ENCODE measurements around the gene VSIG10L2.
A peak's percentile ranks its signal among the peaks of the same experiment; 100 is the strongest.
"Not testable (repeated sequence)": the region's sequence is repeated elsewhere in the genome, so short reads cannot be mapped to it uniquely, and the experiment has no call there.

The VSIG10L2 gene

GRCh38 chr11:125945797-125946520 is at the start of gene VSIG10L2:
TSS of gene VSIG10L2 (plus strand) at chr11:125946044. CDS start at chr11:125946056, 12 bp downstream.
- DNase-seq (ENCODE audit: low read depth): no peak

- no peak for DNase-seq (ENCODE audit: low read depth)
Measured at GRCh38 chr11:125901872-125902271, 44.0 kb upstream of the VSIG10L2 start.

DNA sequence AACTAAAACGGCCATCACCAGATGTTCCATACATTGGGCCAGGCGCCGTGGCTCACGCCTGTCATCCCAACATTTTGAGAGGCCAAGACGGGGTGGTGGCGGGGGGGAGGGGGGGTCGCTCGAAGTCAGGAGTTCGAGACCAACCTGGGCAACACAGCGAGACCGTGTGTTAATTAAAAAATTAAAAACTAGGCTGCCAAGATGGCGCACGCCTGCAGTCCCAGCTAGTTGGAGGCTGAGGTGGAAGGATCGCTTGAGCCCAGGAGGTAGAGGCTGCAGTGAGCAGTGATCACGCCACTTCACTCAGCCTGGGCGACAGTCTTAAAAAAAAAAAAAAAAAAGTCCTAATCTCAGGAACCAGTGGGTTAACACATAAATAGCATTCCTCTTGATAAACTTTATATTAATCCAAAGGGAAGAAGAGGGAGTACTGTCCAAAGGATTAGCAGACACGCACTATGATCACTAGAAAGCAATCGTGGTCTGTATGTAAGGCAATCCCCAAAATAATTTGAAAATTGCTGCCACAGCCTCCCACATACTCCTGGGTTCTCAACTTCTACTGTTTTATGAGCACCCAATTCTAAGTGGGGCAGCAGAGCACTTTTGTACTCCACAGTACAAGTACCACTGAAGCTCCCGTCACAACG is 43.4 kb upstream of the VSIG10L2 start:
- DNase-seq (ENCODE audit: low read depth): no peak

- DNase-seq (ENCODE audit: low read depth): peak; percentile 74
Measured at GRCh38 chr11:125902927-125903710, 42.7 kb upstream of the VSIG10L2 start, which contains the start of gene PUS3. TSS of gene PUS3 (minus strand) at chr11:125903206. CDS start at chr11:125896284, 6,922 bp downstream.

- no peak for DNase-seq (ENCODE audit: low read depth)
Measured at GRCh38 chr11:125903711-125904659, 41.9 kb upstream of the VSIG10L2 start, which contains the start of gene DDX25. TSS of gene DDX25 (plus strand) at chr11:125904508. CDS start at chr11:125904518, 10 bp downstream.

GRCh38 chr11:125904678-125905077 is 41.2 kb upstream of the VSIG10L2 start:
- DNase-seq (ENCODE audit: low read depth): no peak

- no peak for DNase-seq (ENCODE audit: low read depth)
Measured at GRCh38 chr11:125910226-125910849, 35.5 kb upstream of the VSIG10L2 start.

DNA sequence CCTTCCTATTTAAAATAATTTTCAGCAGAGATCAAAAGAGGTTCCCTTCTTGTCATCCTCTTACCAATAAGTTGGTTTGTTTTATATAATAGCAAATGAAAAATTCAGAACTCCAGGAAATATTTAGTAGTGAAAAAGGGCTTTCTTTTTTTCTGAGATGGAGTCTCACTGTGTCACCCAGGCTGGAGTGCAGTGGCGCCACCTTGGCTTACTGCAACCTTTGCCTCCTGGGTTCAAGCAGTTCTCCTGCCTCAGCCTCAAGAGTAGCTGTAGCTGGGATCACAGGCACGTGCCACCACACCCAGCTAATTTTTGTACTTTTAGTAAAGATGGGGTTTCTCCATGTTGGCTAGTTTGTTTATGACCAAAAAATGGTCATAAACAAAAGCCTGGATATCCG is 31.2 kb upstream of the VSIG10L2 start:
- not testable (repeated sequence) for DNase-seq (ENCODE audit: low read depth)

DNA sequence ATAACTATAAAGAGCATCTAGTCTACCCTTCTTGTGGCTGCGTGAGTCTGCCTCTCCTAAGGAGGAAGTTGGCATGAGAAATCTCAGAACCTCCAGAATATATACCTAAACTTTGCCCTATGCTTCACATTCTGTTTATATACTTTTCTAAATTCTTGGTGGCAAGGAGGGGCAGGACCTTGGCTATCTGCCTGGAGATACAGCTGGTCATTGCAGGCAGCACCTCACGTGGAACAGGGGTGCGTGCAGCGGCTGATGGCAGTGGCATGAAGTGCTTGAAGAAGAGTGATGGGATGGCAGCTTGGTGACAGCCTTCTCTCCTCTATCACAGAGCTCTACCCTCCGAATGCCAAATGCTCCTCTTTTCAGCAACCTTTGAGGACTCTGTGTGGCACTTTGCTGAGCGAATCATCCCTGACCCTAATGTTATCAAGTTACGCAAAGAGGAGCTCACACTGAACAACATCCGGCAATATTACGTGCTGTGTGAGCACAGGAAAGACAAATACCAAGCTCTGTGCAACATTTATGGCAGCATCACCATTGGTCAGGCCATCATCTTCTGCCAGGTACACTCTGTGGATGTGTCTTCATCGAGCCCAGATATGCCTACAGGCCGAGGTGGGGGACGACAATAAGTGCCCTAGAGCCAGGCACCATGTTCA is 29.0 kb upstream of the VSIG10L2 start:
- no peak for DNase-seq (ENCODE audit: low read depth)

DNA sequence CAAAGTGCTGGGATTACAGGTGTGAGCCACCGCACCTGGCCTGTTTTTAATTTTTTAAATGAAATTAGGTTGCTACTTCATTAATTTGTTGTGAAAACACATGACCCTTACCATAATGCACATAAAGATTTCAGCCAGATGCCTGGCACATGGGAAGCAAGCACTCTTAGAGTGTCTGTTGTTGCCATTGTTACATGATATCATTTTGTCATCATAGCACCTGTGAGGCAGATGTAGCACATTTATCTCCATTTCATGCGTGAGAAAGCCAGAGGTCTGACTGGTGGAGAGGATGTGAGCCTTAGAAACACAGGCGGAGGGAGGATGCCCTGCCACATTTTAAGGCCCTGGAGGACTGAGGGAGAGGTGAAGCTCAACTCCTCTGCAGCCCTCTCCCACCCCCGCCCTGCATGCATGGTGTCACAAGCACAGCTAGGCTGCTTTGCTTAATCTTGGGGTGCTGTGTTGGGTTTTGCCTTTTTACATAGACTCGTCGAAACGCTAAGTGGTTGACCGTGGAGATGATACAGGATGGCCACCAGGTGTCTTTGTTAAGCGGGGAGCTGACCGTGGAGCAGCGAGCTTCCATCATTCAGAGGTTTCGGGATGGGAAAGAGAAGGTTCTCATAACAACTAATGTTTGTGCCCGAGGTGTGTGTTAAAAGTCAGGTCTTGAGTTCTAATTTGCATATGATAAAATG is 27.6 kb upstream of the VSIG10L2 start:
- no peak for DNase-seq (ENCODE audit: low read depth)

GRCh38 chr11:125921042-125921441 is 24.8 kb upstream of the VSIG10L2 start:
- no peak for DNase-seq (ENCODE audit: low read depth)

GRCh38 chr11:125922156-125922555 is 23.7 kb upstream of the VSIG10L2 start:
- DNase-seq (ENCODE audit: low read depth): no peak

- DNase-seq (ENCODE audit: low read depth): peak; percentile 54
Measured at GRCh38 chr11:125923012-125923579, 22.7 kb upstream of the VSIG10L2 start.

DNA sequence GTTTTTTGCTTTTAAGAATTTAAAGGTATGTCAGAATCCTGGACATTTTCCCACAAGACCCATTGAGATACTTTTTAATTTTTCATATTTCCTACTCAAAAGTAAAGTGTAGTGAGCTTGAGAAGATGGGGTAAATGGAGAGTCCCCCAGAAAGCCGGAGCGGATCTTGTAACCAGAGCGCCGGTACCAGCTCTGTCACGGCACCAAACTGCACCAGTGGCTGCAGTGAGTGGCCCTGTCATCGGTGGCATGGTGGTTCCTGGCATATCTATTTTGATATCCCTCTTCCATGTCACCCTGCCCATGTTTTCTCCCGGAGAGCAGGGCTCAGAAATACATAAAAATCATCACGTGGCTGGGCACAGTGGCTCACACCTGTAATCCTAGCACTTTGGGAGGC is 22.2 kb upstream of the VSIG10L2 start:
- no peak for DNase-seq (ENCODE audit: low read depth)

- DNase-seq (ENCODE audit: low read depth): no peak
Measured at GRCh38 chr11:125924384-125925007, 21.3 kb upstream of the VSIG10L2 start.

GRCh38 chr11:125925247-125925740 is 20.6 kb upstream of the VSIG10L2 start:
- DNase-seq (ENCODE audit: low read depth): no peak

DNA sequence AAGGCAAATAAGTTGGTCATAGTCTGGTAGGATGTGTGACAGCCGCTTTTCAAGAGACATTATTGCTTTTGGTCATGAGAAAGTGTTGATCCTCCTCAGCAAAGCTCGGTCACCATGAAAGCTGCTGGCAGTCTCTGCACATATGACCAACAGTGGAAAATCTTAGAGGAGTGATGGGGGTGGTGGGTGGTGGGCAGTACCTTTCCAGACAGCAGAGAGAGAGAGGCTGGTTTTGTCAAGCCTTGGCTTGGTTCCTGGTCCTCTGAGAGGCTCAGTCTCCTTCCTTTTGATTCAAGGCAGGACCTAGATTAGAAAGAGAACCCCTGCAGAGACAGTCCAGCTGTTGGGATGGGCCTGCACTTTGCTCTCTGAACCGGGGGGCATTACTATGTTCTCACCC is 20.0 kb upstream of the VSIG10L2 start:
- DNase-seq (ENCODE audit: low read depth): no peak

- DNase-seq (ENCODE audit: low read depth): no peak
Measured at GRCh38 chr11:125926682-125927081, 19.2 kb upstream of the VSIG10L2 start.

Measured in stromal cell of bone marrow (primary cell).